ENCODE data around the gene GUCA2A.
"Not testable (repeated sequence)": the region's sequence is repeated elsewhere in the genome, so short reads cannot be mapped to it uniquely, and the experiment has no call there.

GUCA2A gene, protein sequence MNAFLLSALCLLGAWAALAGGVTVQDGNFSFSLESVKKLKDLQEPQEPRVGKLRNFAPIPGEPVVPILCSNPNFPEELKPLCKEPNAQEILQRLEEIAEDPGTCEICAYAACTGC

DNA sequence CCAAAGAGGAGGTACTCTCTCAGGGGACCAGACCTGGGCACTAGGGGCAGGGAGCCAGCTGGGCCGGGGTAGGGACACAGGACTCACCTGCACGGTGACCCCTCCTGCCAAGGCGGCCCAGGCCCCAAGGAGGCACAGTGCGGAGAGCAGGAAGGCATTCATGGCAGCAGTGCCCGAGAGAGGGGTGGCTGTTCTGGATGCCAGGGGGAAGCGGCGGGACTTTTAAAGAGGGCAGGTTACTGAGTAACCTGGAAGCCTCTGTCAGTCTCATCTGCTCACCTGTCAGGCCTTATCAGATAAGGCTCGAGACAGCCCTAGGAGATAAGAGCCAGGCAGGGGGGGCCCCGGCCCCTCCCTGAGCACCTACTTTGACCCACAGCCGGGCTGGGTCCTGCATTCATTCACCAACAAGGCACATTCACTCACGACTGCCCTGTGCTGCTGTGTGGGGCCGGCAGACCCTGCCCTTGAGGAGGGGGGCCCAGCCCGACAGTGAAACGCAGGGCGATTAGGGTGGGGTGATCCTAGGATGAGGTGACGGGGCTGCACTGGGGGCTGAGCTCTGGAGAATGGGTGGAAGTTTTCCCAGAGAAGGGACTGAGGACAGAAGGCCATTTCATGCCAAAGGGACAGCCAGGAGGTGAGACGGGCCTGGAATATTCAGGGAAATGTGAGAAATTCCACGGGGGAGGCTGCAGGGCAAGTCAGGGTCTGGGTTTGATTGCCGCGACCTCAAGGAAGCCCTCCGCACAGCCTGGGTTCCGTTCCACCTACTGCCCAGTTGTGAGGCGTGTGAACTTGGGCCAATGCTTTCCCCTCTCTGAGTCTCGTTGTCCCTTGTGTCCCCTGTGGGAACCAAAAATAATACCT lies at the start of gene GUCA2A:
Gene GUCA2A (minus strand): TSS at position 195 of the 870 bp plus-strand sequence. CDS start 33 bp downstream, at position 162.
- TF ChIP-seq TARDBP (IDR thresholded peaks at IDR 0.05), result no peak
- no peak for TF ChIP-seq HDGF (IDR thresholded peaks at IDR 0.05; ENCODE audit: borderline replicate concordance)
- TF ChIP-seq FOXA1 (IDR thresholded peaks at IDR 0.05), result no peak
- no peak for TF ChIP-seq ELF4 (IDR thresholded peaks at IDR 0.05)
- TF ChIP-seq ARNT (IDR thresholded peaks at IDR 0.05), result no peak
- no peak for DNase-seq (ENCODE audit: extremely low spot score)
- ChIA-PET CTCF (interaction anchor here (1.0 kb wide), 1 partner anchor 9 kb away, joined by 3 read pairs; no protein-coding TSS in a partner anchor), POLR2A (no interaction called here)

DNA sequence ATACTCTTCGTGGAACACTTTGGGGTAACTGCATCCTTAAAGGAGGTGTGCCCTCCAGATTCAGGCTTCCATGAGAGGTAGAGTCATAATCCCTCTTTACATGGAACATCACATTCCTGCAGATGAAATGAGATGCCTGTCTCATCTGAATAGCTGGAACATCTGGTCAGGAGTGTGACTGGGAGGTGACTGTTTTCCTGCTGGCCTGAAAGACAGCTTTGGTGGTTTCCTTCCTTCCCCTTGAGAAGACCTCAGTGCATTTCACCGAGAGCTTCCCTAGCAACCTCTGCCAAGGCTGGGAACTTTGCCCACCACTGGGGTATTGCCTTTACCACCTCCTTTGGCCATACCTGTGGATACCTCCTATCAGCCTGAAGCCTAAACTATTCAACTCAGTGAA lies 46.7 kb upstream of the GUCA2A start:
- TF ChIP-seq CTBP1 (IDR thresholded peaks at IDR 0.05; ENCODE audit: borderline replicate concordance) (no peak), ELF4 (IDR thresholded peaks at IDR 0.05) (no peak), L3MBTL2 (conservative IDR thresholded peaks at IDR 0.05) (no peak), SP1 (IDR thresholded peaks at IDR 0.05) (no peak), FOXK2 (IDR thresholded peaks at IDR 0.05) (no peak)
- TF ChIP-seq, protein P1, sequence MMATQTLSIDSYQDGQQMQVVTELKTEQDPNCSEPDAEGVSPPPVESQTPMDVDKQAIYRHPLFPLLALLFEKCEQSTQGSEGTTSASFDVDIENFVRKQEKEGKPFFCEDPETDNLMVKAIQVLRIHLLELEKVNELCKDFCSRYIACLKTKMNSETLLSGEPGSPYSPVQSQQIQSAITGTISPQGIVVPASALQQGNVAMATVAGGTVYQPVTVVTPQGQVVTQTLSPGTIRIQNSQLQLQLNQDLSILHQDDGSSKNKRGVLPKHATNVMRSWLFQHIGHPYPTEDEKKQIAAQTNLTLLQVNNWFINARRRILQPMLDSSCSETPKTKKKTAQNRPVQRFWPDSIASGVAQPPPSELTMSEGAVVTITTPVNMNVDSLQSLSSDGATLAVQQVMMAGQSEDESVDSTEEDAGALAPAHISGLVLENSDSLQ (IDR thresholded peaks at IDR 0.05), result no peak
- ChIA-PET CTCF (interaction anchor here (1.4 kb wide), 1 partner anchor 38 kb away, joined by 5 read pairs; no protein-coding TSS in a partner anchor), POLR2A (no interaction called here)
- DNase-seq (ENCODE audit: extremely low spot score), result no peak

DNA sequence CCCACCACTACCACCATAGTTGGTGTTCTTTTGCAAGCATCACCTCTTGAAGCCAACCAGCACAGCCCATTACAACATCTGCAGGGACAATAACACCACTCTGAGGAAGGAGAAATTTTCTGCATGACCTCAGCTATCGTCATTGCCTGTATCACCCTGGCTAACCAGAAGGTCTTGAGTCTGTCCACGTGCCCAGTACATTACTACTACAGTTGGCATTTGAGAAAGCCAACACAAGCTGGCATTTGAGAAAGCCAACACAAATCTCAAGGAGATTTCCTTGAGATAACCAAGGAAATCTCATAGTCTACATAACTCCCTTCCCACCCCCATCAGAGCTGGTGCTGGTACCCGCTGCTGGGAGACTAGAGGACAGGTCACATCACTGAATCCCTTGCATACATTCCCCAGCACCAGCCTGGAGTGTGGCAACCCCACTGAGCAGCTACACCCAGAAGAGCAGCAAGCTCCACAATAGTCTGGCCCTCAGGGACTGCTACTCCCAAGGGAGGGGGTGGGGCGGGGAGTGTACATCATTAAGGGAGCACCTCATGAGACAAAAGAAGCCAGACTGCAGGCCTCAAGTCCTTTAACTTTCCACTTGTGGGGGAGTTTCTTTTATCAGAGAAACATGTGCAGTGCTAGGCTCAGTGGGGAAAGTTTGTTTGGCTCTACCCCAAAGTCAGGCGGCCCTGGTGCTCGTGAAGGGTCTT lies 46.0 kb upstream of the GUCA2A start:
- ChIA-PET CTCF (interaction anchor here (1.4 kb wide), 1 partner anchor 37 kb away, joined by 5 read pairs; no protein-coding TSS in a partner anchor), POLR2A (no interaction called here)
- DNase-seq (ENCODE audit: extremely low spot score), result no peak
- TF ChIP-seq FOXA1 (IDR thresholded peaks at IDR 0.05) (no peak), CTBP1 (IDR thresholded peaks at IDR 0.05; ENCODE audit: borderline replicate concordance) (no peak), HDGF (IDR thresholded peaks at IDR 0.05; ENCODE audit: borderline replicate concordance) (no peak), FOXK2 (IDR thresholded peaks at IDR 0.05) (no peak), LEF1 (IDR thresholded peaks at IDR 0.05; ENCODE audit: borderline replicate concordance) (no peak), BHLHE40 (IDR thresholded peaks at IDR 0.05; ENCODE audit: borderline replicate concordance) (no peak), NFRKB (IDR thresholded peaks at IDR 0.05) (no peak), ELF4 (IDR thresholded peaks at IDR 0.05) (no peak)
- TF ChIP-seq, protein P1 (IDR thresholded peaks at IDR 0.05), result no peak

DNA sequence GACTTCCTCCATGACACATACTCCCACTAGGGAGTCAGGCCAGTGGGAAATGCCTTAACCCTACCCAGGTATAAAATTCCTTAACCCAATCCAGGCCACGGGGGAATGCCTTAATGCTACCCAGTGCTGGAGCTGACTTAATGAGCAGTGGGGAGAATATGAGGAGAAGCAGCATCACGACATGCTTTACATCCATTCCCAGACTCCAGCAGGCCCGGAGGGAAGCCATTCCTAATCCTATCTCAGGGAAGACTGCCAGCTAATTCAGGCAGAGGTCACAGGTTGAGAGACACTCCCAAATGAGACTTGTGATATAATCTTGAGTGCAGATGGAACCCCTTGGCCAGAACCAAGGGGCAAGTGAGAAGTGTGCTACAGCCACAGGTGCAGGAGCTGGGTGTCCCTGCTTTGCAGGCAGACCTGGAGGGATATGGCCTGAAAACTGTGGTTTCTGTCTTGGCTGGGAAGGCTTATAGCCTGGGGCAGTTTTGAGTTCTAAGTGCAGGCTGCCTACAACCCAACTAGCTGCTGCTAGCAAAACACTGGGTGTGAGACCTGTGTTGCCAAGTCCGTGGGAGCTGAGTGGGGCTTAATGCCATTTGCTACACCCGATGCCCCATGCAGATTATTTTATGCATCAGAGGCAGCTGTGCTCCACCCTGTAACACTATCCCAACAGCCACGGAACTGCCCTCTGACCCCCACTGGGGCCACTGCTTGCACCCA lies 45.1 kb upstream of the GUCA2A start:
- no peak for TF ChIP-seq SP1 (IDR thresholded peaks at IDR 0.05)
- TF ChIP-seq ARNT (IDR thresholded peaks at IDR 0.05), result no peak
- TF ChIP-seq, protein P1 (IDR thresholded peaks at IDR 0.05), result no peak
- no peak for TF ChIP-seq NFRKB (IDR thresholded peaks at IDR 0.05)
- TF ChIP-seq FOXM1 (IDR thresholded peaks at IDR 0.05; ENCODE audit: borderline replicate concordance), result no peak
- DNase-seq (ENCODE audit: extremely low spot score), result no peak
- POLR2A ChIA-PET, result no interaction called here
- CTCF ChIA-PET, result no interaction called here

DNA sequence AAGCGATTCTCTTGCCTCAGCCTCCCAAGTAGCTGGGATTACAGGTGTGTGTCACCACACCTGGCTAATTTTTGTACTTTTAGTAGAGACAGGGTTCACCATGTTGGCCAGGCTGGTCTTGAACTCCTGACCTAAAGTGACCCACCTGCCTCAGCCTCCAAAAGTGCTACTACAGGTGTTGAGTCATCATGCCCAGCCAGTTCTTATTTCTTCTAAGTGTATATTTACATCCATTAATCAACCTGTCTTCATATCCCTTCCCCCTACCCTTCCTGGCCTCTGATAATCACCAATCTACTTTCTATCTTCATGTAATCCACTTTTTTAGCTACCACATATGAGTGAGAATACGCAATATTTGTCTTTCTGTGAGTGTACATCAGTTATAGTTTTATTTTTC lies 42.4 kb upstream of the GUCA2A start:
- CTCF ChIA-PET; POLR2A ChIA-PET; DNase-seq (ENCODE audit: extremely low spot score): not testable (repeated sequence)

DNA sequence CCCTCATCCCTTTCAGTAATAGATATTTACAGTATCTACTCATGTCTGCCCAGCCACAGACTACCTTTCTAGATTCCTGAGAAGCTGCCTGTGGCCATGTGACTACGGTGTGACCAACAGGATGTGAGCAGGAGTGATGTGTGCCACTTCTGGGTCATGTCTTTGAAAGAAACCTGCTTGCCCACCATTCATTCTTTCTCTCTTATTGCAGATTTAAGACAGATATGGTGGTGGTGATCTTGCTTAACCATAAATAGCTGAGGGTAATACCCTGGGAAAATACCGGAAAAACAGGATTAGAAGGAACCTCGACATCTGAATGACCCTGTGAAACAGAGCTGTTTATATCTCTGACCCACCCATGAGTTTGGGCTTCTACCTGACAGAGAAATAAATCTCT lies 41.6 kb upstream of the GUCA2A start:
- no peak for DNase-seq (ENCODE audit: extremely low spot score)
- ChIA-PET POLR2A (no interaction called here), CTCF (interaction anchor here (0.9 kb wide), 1 partner anchor 59 kb away, joined by 3 read pairs; no protein-coding TSS in a partner anchor)
- TF ChIP-seq, protein P1 (IDR thresholded peaks at IDR 0.05), result no peak
- TF ChIP-seq SUZ12 (IDR thresholded peaks at IDR 0.05) (no peak), FOXK2 (IDR thresholded peaks at IDR 0.05) (no peak), L3MBTL2 (conservative IDR thresholded peaks at IDR 0.05) (no peak), HDGF (IDR thresholded peaks at IDR 0.05; ENCODE audit: borderline replicate concordance) (no peak), FOXA1 (IDR thresholded peaks at IDR 0.05) (no peak), CTBP1 (IDR thresholded peaks at IDR 0.05; ENCODE audit: borderline replicate concordance) (no peak), ARNT (IDR thresholded peaks at IDR 0.05) (no peak), LEF1 (IDR thresholded peaks at IDR 0.05; ENCODE audit: borderline replicate concordance) (no peak), TARDBP (IDR thresholded peaks at IDR 0.05) (no peak), ZNF384 (IDR thresholded peaks at IDR 0.05) (no peak), ELF4 (IDR thresholded peaks at IDR 0.05) (no peak), SP1 (IDR thresholded peaks at IDR 0.05) (no peak), NFRKB (IDR thresholded peaks at IDR 0.05) (no peak), BHLHE40 (IDR thresholded peaks at IDR 0.05; ENCODE audit: borderline replicate concordance) (no peak), FOXM1 (IDR thresholded peaks at IDR 0.05; ENCODE audit: borderline replicate concordance) (no peak)
